SK-N-SH (cell line): ENCODE data around the gene COPS3.

ENCODE experiments used
- PBX3 ChIP-seq: IDR thresholded peaks from 2 replicates; pipeline ENCODE4; 2012
- POLR2AphosphoS5 ChIP-seq: IDR thresholded peaks from 2 replicates; pipeline ENCODE4 v1.6.1; 2012; ENCODE audit warnings: low read depth, low read length
- SMC3 ChIP-seq: IDR thresholded peaks from 2 replicates; pipeline ENCODE4 v1.6.1; 2012; ENCODE audit warnings: low read depth, low read length, improper control_type of control experiment
- TF ChIP-seq, protein P1 (sequence below): fragments of 200-600 bp; sonication (generic); IDR thresholded peaks from 2 replicates; pipeline ENCODE4 v1.6.1; 2017; ENCODE audit warnings: antibody characterized with exemption, mild to moderate bottlenecking, moderate library complexity
- TF ChIP-seq, protein P2 (sequence below): IDR thresholded peaks from 2 replicates; pipeline ENCODE4 v1.4.0; 2012; ENCODE audit warnings: low read depth, borderline replicate concordance

DNA sequence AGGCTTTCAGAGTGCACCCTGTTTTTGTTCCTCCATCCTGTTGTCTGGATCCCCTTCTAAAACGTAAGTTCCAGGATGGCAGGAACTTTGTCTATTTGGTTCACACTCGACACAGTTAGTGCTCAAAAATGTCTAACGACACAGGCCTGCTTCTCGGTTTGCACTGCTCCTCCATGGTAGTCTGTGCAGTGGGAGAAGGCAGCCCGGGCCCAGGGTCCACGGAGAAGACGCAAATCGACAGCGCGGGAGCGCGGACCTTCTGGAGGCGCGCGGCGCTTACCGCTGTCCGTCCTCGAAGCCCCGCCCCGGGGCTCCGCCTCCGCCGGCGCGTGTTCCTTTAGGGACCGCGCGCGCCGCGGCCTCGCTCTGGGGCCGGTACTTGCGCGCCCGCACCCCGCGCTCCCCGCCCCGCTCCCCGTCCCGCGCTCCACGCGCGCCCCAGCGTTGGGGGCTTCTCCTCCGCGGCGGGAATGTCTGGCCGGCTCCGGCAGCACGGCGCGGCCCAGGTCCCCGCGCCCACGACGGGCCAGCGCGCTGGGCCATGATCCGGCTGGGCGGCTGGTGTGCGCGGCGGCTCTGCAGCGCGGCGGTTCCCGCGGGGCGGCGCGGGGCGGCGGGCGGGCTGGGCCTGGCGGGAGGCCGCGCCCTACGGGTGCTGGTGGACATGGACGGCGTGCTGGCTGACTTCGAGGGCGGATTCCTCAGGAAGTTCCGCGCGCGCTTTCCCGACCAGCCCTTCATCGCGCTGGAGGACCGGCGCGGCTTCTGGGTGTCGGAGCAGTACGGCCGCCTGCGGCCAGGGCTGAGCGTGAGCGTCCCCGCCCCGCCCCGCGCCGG, 22.2 kb upstream of the COPS3 start, which contains the start of gene NT5M:
- TF ChIP-seq PBX3 (no peak), SMC3 (no peak), POLR2AphosphoS5 (peak; percentile 63; the same call in 1 of the 2 replicates)
- TF ChIP-seq, protein P1, sequence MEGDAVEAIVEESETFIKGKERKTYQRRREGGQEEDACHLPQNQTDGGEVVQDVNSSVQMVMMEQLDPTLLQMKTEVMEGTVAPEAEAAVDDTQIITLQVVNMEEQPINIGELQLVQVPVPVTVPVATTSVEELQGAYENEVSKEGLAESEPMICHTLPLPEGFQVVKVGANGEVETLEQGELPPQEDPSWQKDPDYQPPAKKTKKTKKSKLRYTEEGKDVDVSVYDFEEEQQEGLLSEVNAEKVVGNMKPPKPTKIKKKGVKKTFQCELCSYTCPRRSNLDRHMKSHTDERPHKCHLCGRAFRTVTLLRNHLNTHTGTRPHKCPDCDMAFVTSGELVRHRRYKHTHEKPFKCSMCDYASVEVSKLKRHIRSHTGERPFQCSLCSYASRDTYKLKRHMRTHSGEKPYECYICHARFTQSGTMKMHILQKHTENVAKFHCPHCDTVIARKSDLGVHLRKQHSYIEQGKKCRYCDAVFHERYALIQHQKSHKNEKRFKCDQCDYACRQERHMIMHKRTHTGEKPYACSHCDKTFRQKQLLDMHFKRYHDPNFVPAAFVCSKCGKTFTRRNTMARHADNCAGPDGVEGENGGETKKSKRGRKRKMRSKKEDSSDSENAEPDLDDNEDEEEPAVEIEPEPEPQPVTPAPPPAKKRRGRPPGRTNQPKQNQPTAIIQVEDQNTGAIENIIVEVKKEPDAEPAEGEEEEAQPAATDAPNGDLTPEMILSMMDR: no peak
- TF ChIP-seq, protein P2, sequence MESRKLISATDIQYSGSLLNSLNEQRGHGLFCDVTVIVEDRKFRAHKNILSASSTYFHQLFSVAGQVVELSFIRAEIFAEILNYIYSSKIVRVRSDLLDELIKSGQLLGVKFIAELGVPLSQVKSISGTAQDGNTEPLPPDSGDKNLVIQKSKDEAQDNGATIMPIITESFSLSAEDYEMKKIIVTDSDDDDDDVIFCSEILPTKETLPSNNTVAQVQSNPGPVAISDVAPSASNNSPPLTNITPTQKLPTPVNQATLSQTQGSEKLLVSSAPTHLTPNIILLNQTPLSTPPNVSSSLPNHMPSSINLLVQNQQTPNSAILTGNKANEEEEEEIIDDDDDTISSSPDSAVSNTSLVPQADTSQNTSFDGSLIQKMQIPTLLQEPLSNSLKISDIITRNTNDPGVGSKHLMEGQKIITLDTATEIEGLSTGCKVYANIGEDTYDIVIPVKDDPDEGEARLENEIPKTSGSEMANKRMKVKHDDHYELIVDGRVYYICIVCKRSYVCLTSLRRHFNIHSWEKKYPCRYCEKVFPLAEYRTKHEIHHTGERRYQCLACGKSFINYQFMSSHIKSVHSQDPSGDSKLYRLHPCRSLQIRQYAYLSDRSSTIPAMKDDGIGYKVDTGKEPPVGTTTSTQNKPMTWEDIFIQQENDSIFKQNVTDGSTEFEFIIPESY: no peak
